IPS-18a (cell line): ENCODE measurements around the gene MBD3L2.
"Not testable (repeated sequence)": the region's sequence is repeated elsewhere in the genome, so short reads cannot be mapped to it uniquely, and the experiment has no call there.

Source experiments
- H3K27ac ChIP-seq: one replicate; pipeline ENCODE4 v1.5.1; 2013; ENCODE audit warnings: low read length
- H3K27me3 ChIP-seq: one replicate; pipeline ENCODE4 v1.6.1; 2013; ENCODE audit warnings: mild to moderate bottlenecking, low read length; ENCODE audit not compliant: control insufficient read depth, insufficient read depth
- H3K36me3 ChIP-seq: one replicate; pipeline ENCODE4 v1.6.1; 2013; ENCODE audit warnings: low read depth, low read length; ENCODE audit not compliant: control insufficient read depth
- H3K4me1 ChIP-seq: one replicate; pipeline ENCODE4 v1.6.1; 2013; ENCODE audit warnings: low read depth, low read length; ENCODE audit not compliant: control insufficient read depth
- H3K4me3 ChIP-seq: one replicate; pipeline ENCODE4 v1.5.1; 2013; ENCODE audit warnings: low read length
- H3K9ac ChIP-seq: one replicate; pipeline ENCODE4 v1.6.1; 2013; ENCODE audit warnings: mild to moderate bottlenecking, low read length, moderate library complexity
- H3K9me3 ChIP-seq: one replicate; pipeline ENCODE4 v1.6.1; 2013; ENCODE audit warnings: low read depth, low read length; ENCODE audit not compliant: control insufficient read depth

Gene MBD3L2

GRCh38 chr19:7063764-7064418, 14.8 kb downstream of the MBD3L2 start:
- no peaks in the 10 kb centered on the region for H3K36me3 ChIP-seq
- H3K27ac ChIP-seq: no peak overlapping the region
- H3K4me3 ChIP-seq: no peak overlapping the region
- H3K9ac ChIP-seq: no peak overlapping the region
- H3K9me3 ChIP-seq: peaks cover 4% of the 10 kb centered on the region
- H3K27me3 ChIP-seq: no peaks in the 10 kb centered on the region
- H3K4me1 ChIP-seq: no peaks in the 10 kb centered on the region

- H3K4me1 ChIP-seq, H3K27me3 ChIP-seq, H3K9ac ChIP-seq, H3K27ac ChIP-seq, H3K4me3 ChIP-seq, H3K9me3 ChIP-seq, H3K36me3 ChIP-seq: not testable (repeated sequence)
These were observed 18.0 kb downstream of the MBD3L2 start for GRCh38 chr19:7067122-7067521.

- no peak overlapping the region for H3K4me3 ChIP-seq
- peaks cover 4% of the 10 kb centered on the region for H3K4me1 ChIP-seq
- no peaks in the 10 kb centered on the region for H3K27me3 ChIP-seq
- peaks cover 9% of the 10 kb centered on the region for H3K36me3 ChIP-seq
- H3K9ac ChIP-seq: no peak overlapping the region
- no peak overlapping the region for H3K27ac ChIP-seq
- peaks cover 4% of the 10 kb centered on the region for H3K9me3 ChIP-seq
These were observed 18.6 kb downstream of the MBD3L2 start for GRCh38 chr19:7067716-7068115.

- Histone ChIP-seq H3K9me3 (peaks cover 4% of the 10 kb centered on the region), H3K4me3 (peak overlapping the region; percentile 96), H3K27ac (no peak overlapping the region), H3K27me3 (no peaks in the 10 kb centered on the region), H3K36me3 (peaks cover 11% of the 10 kb centered on the region), H3K9ac (no peak overlapping the region), H3K4me1 (peaks cover 4% of the 10 kb centered on the region)
These were observed 19.5 kb downstream of the MBD3L2 start for GRCh38 chr19:7068599-7068998.

GRCh38 chr19:7069042-7069903, 20.2 kb downstream of the MBD3L2 start, which contains the start of gene ZNF557:
ZNF557 (plus strand) TSS chr19:7069703; CDS start chr19:7075075, 5,372 bp downstream.
- peaks cover 4% of the 10 kb centered on the region for H3K4me1 ChIP-seq
- H3K4me3 ChIP-seq: peak within 1 kb of the TSS; percentile 96
- H3K9ac ChIP-seq: peak within 1 kb of the TSS; percentile 70
- no peak within 1 kb of the TSS for H3K27ac ChIP-seq
- no peaks in the 10 kb centered on the region for H3K27me3 ChIP-seq
- peaks cover 4% of the 10 kb centered on the region for H3K9me3 ChIP-seq
- peaks cover 11% of the 10 kb centered on the region for H3K36me3 ChIP-seq

- Histone ChIP-seq H3K27ac (no peak overlapping the region), H3K4me3 (peak overlapping the region; percentile 96), H3K36me3 (peaks cover 11% of the 10 kb centered on the region), H3K9ac (peak overlapping the region; percentile 70), H3K9me3 (peaks cover 4% of the 10 kb centered on the region), H3K27me3 (no peaks in the 10 kb centered on the region), H3K4me1 (peaks cover 4% of the 10 kb centered on the region)
These were observed 20.7 kb downstream of the MBD3L2 start for GRCh38 chr19:7069904-7070226.

GRCh38 chr19:7072541-7072940, 23.4 kb downstream of the MBD3L2 start:
- Histone ChIP-seq H3K4me1 (peaks cover 4% of the 10 kb centered on the region), H3K9me3 (peaks cover 8% of the 10 kb centered on the region), H3K27ac (no peak overlapping the region), H3K9ac (no peak overlapping the region), H3K4me3 (no peak overlapping the region), H3K36me3 (peaks cover 35% of the 10 kb centered on the region), H3K27me3 (no peaks in the 10 kb centered on the region)

- H3K9ac ChIP-seq: no peak overlapping the region
- peaks cover 21% of the 10 kb centered on the region for H3K9me3 ChIP-seq
- H3K4me1 ChIP-seq: peaks cover 4% of the 10 kb centered on the region
- no peaks in the 10 kb centered on the region for H3K27me3 ChIP-seq
- no peak overlapping the region for H3K4me3 ChIP-seq
- peaks cover 55% of the 10 kb centered on the region for H3K36me3 ChIP-seq
- H3K27ac ChIP-seq: no peak overlapping the region
These were observed 25.7 kb downstream of the MBD3L2 start for GRCh38 chr19:7074705-7075282.

GRCh38 chr19:7076151-7076550, 27.0 kb downstream of the MBD3L2 start:
- H3K9ac ChIP-seq: no peak overlapping the region
- H3K4me1 ChIP-seq: no peaks in the 10 kb centered on the region
- no peak overlapping the region for H3K27ac ChIP-seq
- no peaks in the 10 kb centered on the region for H3K27me3 ChIP-seq
- H3K9me3 ChIP-seq: peaks cover 32% of the 10 kb centered on the region
- H3K4me3 ChIP-seq: no peak overlapping the region
- peaks cover 64% of the 10 kb centered on the region for H3K36me3 ChIP-seq

- Histone ChIP-seq H3K9me3 (peaks cover 51% of the 10 kb centered on the region), H3K27ac (no peak overlapping the region), H3K9ac (no peak overlapping the region)
These were observed 28.9 kb downstream of the MBD3L2 start for GRCh38 chr19:7078008-7078407.

GRCh38 chr19:7083076-7083956, 34.2 kb downstream of the MBD3L2 start:
- H3K36me3 ChIP-seq: peaks cover 61% of the 10 kb centered on the region
- H3K9me3 ChIP-seq: peaks cover 75% of the 10 kb centered on the region

More at GRCh38 chr19:7078008-7078407, 28.9 kb downstream of the MBD3L2 start:
- H3K4me3 ChIP-seq: no peak overlapping the region
- H3K36me3 ChIP-seq: peaks cover 74% of the 10 kb centered on the region
- H3K27me3 ChIP-seq: no peaks in the 10 kb centered on the region
- no peaks in the 10 kb centered on the region for H3K4me1 ChIP-seq

More at GRCh38 chr19:7083076-7083956, 34.2 kb downstream of the MBD3L2 start:
- Histone ChIP-seq H3K27ac (no peak overlapping the region), H3K4me3 (peak overlapping the region; percentile 9), H3K9ac (no peak overlapping the region), H3K27me3 (no peaks in the 10 kb centered on the region), H3K4me1 (no peaks in the 10 kb centered on the region)
